Left cardiac atrium (tissue), 4 donors: Measurements from ENCODE around the gene PXK. TPM values are rescaled to one million over a fixed set of nuclear protein-coding genes. Genes with fewer than 3 reads are reported as not detected.
A peak's percentile ranks its signal among the peaks of the same experiment; 100 is the strongest.

ENCODE experiments used
- ATAC-seq, 2 donors: fragments of 200-7000 bp; cut with Tn5 transposase; one replicate each; pipeline ENCODE4 v1.9.1; 2020; ENCODE audit warnings: mild to moderate bottlenecking in 2 of 2, moderate library complexity in 2 of 2
- DNase-seq: peaks from one replicate; pipeline ENCODE4 v3.0.0-alpha.2; 2020
- intact Hi-C, 2 donors: fragments of 100-400 bp; cut with DNase I; formaldehyde crosslinking; loops; one replicate each; pipeline versions ENCODE4 v1.14.1 to v1.15.1; 2022 to 2023
- total RNA-seq, 2 donors: library from RNA; stranded (reverse); fragmentation: NEBNext Ultra II Directional; extraction: Animal tissue kit (Norgen Biotek cat#: 25700); gene quantifications; one replicate each; pipeline ENCODE4 v1.2.1, GENCODE V29; 2021
- donor health status: DM: no; HTN: yes; CAD: no.
- donor health status: DM: no; HTN: yes; CAD: no; lungs with severe emphysema.
- donor health status: DM: yes; HTN: yes; CAD: no.
- donor health status: Dilated cardiomyopathy.

The PXK gene
- total RNA-seq, 2 donors from 2014 or later: 13.3 to 15.1 TPM

GRCh38 chr3:58369038-58369437, 36.3 kb downstream of the PXK start:
- intact Hi-C loops: no loop called here
- DNase-seq (no peak), ATAC-seq (no peak)

GRCh38 chr3:58369876-58370275, 37.2 kb downstream of the PXK start:
- no peak for ATAC-seq
- DNase-seq: no peak
- intact Hi-C loops: no loop called here

GRCh38 chr3:58370407-58370806, 37.7 kb downstream of the PXK start:
- DNase-seq (no peak), ATAC-seq (no peak)
- intact Hi-C loops: no loop called here

- intact Hi-C loops: no loop called here
- ATAC-seq: no peak
Measured at GRCh38 chr3:58371754-58372153, 39.1 kb downstream of the PXK start.

GRCh38 chr3:58375254-58375653, 42.6 kb downstream of the PXK start:
- no peak for DNase-seq
- no peak for ATAC-seq
- intact Hi-C loops: no loop called here

More at GRCh38 chr3:58371754-58372153, 39.1 kb downstream of the PXK start:
- no peak for DNase-seq

- DNase-seq (no peak), ATAC-seq (no peak)
- intact Hi-C loops: no loop called here
Measured at GRCh38 chr3:58377168-58377567, 44.5 kb downstream of the PXK start.

GRCh38 chr3:58377750-58378149, 45.1 kb downstream of the PXK start:
- no peak for ATAC-seq
- intact Hi-C loops: no loop called here
- no peak for DNase-seq

GRCh38 chr3:58379351-58380073, 46.8 kb downstream of the PXK start:
- ATAC-seq (no peak), DNase-seq (no peak)
- intact Hi-C loops: no loop called here

- intact Hi-C loops: no loop called here
- ATAC-seq: no peak
- DNase-seq: no peak
Measured at GRCh38 chr3:58383476-58383875, 50.8 kb downstream of the PXK start.

- intact Hi-C loops: no loop called here
- peak; percentile 57 to 84 for ATAC-seq
Measured at GRCh38 chr3:58383904-58384303, 51.2 kb downstream of the PXK start.

GRCh38 chr3:58384381-58385090, 51.8 kb downstream of the PXK start:
- DNase-seq (no peak), ATAC-seq (no peak)
- intact Hi-C loops: no loop called here

More at GRCh38 chr3:58383904-58384303, 51.2 kb downstream of the PXK start:
- peak; percentile 22 for DNase-seq

GRCh38 chr3:58386626-58387365, 54.1 kb downstream of the PXK start:
- ATAC-seq (peak; percentile 65 to 73), DNase-seq (peak; percentile 53)
- intact Hi-C loops: no loop called here

GRCh38 chr3:58387650-58388546, 55.2 kb downstream of the PXK start:
- DNase-seq: no peak
- ATAC-seq: peak in 1 of 2 donors; percentile 7
- intact Hi-C loops: no loop called here

- DNase-seq: no peak
- no peak for ATAC-seq
- intact Hi-C loops: no loop called here
Measured at GRCh38 chr3:58388550-58389091, 55.9 kb downstream of the PXK start.

- intact Hi-C loops: no loop called here
- DNase-seq: no peak
- no peak for ATAC-seq
Measured at GRCh38 chr3:58391156-58391865, 58.6 kb downstream of the PXK start.

- DNase-seq (no peak), ATAC-seq (no peak)
- intact Hi-C loops: no loop called here
Measured at GRCh38 chr3:58392181-58392580, 59.5 kb downstream of the PXK start.

- intact Hi-C loops: no loop called here
- DNase-seq: no peak
- no peak for ATAC-seq
Measured at GRCh38 chr3:58394339-58394738, 61.6 kb downstream of the PXK start.

- intact Hi-C loops: loop anchor here in 1 of 2 donors (5.0 kb wide), 1 partner anchor 66 kb away; the partner anchor contains the start of gene PXK
- ATAC-seq (peak; percentile 73 to 81), DNase-seq (no peak)
Measured at GRCh38 chr3:58398669-58399333, 66.1 kb downstream of the PXK start.
